DOHH2 (cell line): Measurements from ENCODE around the gene SLC17A9.

Experiments
- H3F3A ChIP-seq: fragments of 200-600 bp; sonication (generic), shearing (Covaris generic); 2 replicates; pipeline ENCODE4 v1.6.0; 2016; ENCODE audit warnings: antibody characterized with exemption, mild to moderate bottlenecking; ENCODE audit not compliant: control insufficient read depth, insufficient read depth
- H3K27ac ChIP-seq: fragments of 200-600 bp; sonication (generic); 2 replicates; pipeline ENCODE4 v1.5.1; 2014; ENCODE audit warnings: low read depth, mild to moderate bottlenecking, low read length, moderate library complexity
- H3K27me3 ChIP-seq: fragments of 200-600 bp; sonication (generic); 2 replicates; pipeline ENCODE4 v1.6.1; 2014; ENCODE audit warnings: mild to moderate bottlenecking, low read length, mixed read lengths; ENCODE audit not compliant: control insufficient read depth
- H3K36me3 ChIP-seq: fragments of 200-600 bp; sonication (generic); 2 replicates; pipeline ENCODE4 v1.6.1; 2014; ENCODE audit warnings: mild to moderate bottlenecking, low read length, moderate library complexity, mixed read lengths; ENCODE audit not compliant: control insufficient read depth
- H3K4me1 ChIP-seq: fragments of 200-600 bp; sonication (generic); 2 replicates; pipeline ENCODE4 v1.6.1; 2014; ENCODE audit warnings: mild to moderate bottlenecking, low read length, mixed read lengths; ENCODE audit not compliant: control insufficient read depth
- H3K4me2 ChIP-seq: fragments of 200-600 bp; sonication (generic); 2 replicates; pipeline ENCODE4 v1.6.0; 2014; ENCODE audit warnings: mild to moderate bottlenecking, low read length, moderate library complexity
- H3K4me3 ChIP-seq: fragments of 200-600 bp; sonication (generic); 2 replicates; pipeline ENCODE4 v1.5.1; 2014; ENCODE audit warnings: mild to moderate bottlenecking, low read length, mixed read lengths
- H3K79me2 ChIP-seq: fragments of 200-600 bp; sonication (generic); 2 replicates; pipeline ENCODE4 v1.6.1; 2014; ENCODE audit warnings: mild to moderate bottlenecking, low read length, mixed read lengths; ENCODE audit not compliant: control insufficient read depth
- H3K9me2 ChIP-seq: fragments of 200-600 bp; sonication (generic); replicated peaks from 2 replicates; pipeline ENCODE4 v1.6.1; 2014; ENCODE audit warnings: mild to moderate bottlenecking, low read length, mixed read lengths; ENCODE audit not compliant: control insufficient read depth
- H3K9me3 ChIP-seq: fragments of 200-600 bp; sonication (generic); 2 replicates; pipeline ENCODE4 v1.6.1; 2014; ENCODE audit warnings: antibody characterized with exemption, low read length, mixed read lengths; ENCODE audit not compliant: control insufficient read depth, insufficient read depth
- H4K20me1 ChIP-seq: fragments of 200-600 bp; sonication (generic); 2 replicates; pipeline ENCODE4 v1.6.0; 2014; ENCODE audit warnings: low read depth, mild to moderate bottlenecking, antibody characterized with exemption, low read length, moderate library complexity; ENCODE audit not compliant: control insufficient read depth, insufficient read depth
- CTCF ChIP-seq: fragments of 200-600 bp; sonication (generic); IDR thresholded peaks from one replicate; pipeline ENCODE4 v1.5.1; 2014; ENCODE audit warnings: antibody characterized with exemption, mild to moderate bottlenecking, low read depth, low read length; ENCODE audit not compliant: poor library complexity, severe bottlenecking
- EZH2phosphoT487 ChIP-seq: fragments of 200-600 bp; sonication (generic); IDR thresholded peaks from 2 replicates; pipeline ENCODE4 v1.6.1; 2017; ENCODE audit warnings: borderline replicate concordance, mild to moderate bottlenecking, antibody characterized with exemption, low read length, moderate library complexity, mixed read lengths

The SLC17A9 gene

GRCh38 chr20:63014710-63015109, 62.2 kb downstream of the SLC17A9 start:
- Histone ChIP-seq H3K27ac (no peak overlapping the region), H3K4me2 (no peak overlapping the region), H3F3A (peaks cover 14% of the 10 kb centered on the region), H3K36me3 (peaks cover 26% of the 10 kb centered on the region), H3K4me1 (peaks cover 29% of the 10 kb centered on the region), H4K20me1 (no peaks in the 10 kb centered on the region), H3K9me3 (peaks cover 12% of the 10 kb centered on the region), H3K27me3 (no peaks in the 10 kb centered on the region), H3K79me2 (peaks cover 68% of the 10 kb centered on the region), H3K4me3 (no peak overlapping the region), H3K9me2 (no peaks in the 10 kb centered on the region)
- TF ChIP-seq EZH2phosphoT487 (no peak), CTCF (no peak)

- H3K27me3 ChIP-seq = no peaks in the 10 kb centered on the region
- no peaks in the 10 kb centered on the region for H3K9me2 ChIP-seq
- H4K20me1 ChIP-seq = no peaks in the 10 kb centered on the region
- H3K4me3 ChIP-seq = no peak overlapping the region
- H3F3A ChIP-seq = peaks cover 9% of the 10 kb centered on the region
- TF ChIP-seq EZH2phosphoT487 = no peak
- no peak for TF ChIP-seq CTCF
- H3K36me3 ChIP-seq = peaks cover 26% of the 10 kb centered on the region
- no peak overlapping the region for H3K4me2 ChIP-seq
- H3K79me2 ChIP-seq = peaks cover 71% of the 10 kb centered on the region
- H3K4me1 ChIP-seq = peaks cover 24% of the 10 kb centered on the region
- no peak overlapping the region for H3K27ac ChIP-seq
- peaks cover 12% of the 10 kb centered on the region for H3K9me3 ChIP-seq
These were observed 62.7 kb downstream of the SLC17A9 start for GRCh38 chr20:63015147-63015661.

GRCh38 chr20:63015662-63016361, 63.3 kb downstream of the SLC17A9 start:
- TF ChIP-seq CTCF (no peak), EZH2phosphoT487 (no peak)
- Histone ChIP-seq H4K20me1 (no peaks in the 10 kb centered on the region), H3K36me3 (peaks cover 26% of the 10 kb centered on the region), H3F3A (peaks cover 7% of the 10 kb centered on the region), H3K27me3 (no peaks in the 10 kb centered on the region), H3K4me2 (no peak overlapping the region), H3K9me2 (no peaks in the 10 kb centered on the region), H3K9me3 (peaks cover 12% of the 10 kb centered on the region), H3K79me2 (peaks cover 77% of the 10 kb centered on the region), H3K4me3 (no peak overlapping the region), H3K27ac (no peak overlapping the region), H3K4me1 (peaks cover 23% of the 10 kb centered on the region)
